22Rv1 (cell line): Measurements from ENCODE around the gene CCL25.
A peak's percentile ranks its signal among the peaks of the same experiment; 100 is the strongest.

Experiments
- H3K27ac ChIP-seq: fragments of 450-650 bp; 2 replicates; pipeline ENCODE4 v1.5.1; 2017
- CTCF ChIP-seq: fragments of 450-650 bp; IDR thresholded peaks from 2 replicates; pipeline ENCODE4 v1.5.1; 2017; ENCODE audit warnings: mild to moderate bottlenecking
- ZFX ChIP-seq: fragments of 450-650 bp; IDR thresholded peaks from 2 replicates; pipeline ENCODE4 v1.6.1; 2017; ENCODE audit warnings: antibody characterized with exemption, borderline replicate concordance

Gene CCL25

GRCh38 chr19:8088752-8089663 is 36.4 kb downstream of the CCL25 start:
- no peak overlapping the region for H3K27ac ChIP-seq
- TF ChIP-seq ZFX, result no peak
- no peak for TF ChIP-seq CTCF

GRCh38 chr19:8089664-8090601 is 37.4 kb downstream of the CCL25 start:
- TF ChIP-seq CTCF, result no peak
- no peak for TF ChIP-seq ZFX
- no peak overlapping the region for H3K27ac ChIP-seq

- TF ChIP-seq ZFX, result no peak
- TF ChIP-seq CTCF, result no peak
- no peak overlapping the region for H3K27ac ChIP-seq
These were observed 38.4 kb downstream of the CCL25 start for GRCh38 chr19:8090950-8091349.

- no peak for TF ChIP-seq ZFX
- TF ChIP-seq CTCF, result no peak
- H3K27ac ChIP-seq, result no peak overlapping the region
These were observed 41.2 kb downstream of the CCL25 start for GRCh38 chr19:8093740-8094139.

- TF ChIP-seq CTCF (no peak), ZFX (no peak)
- no peak overlapping the region for H3K27ac ChIP-seq
These were observed 41.8 kb downstream of the CCL25 start for GRCh38 chr19:8094336-8094735.

GRCh38 chr19:8095354-8095886 is 42.9 kb downstream of the CCL25 start:
- no peak for TF ChIP-seq ZFX
- TF ChIP-seq CTCF, result no peak
- no peak overlapping the region for H3K27ac ChIP-seq

- H3K27ac ChIP-seq, result no peak overlapping the region
- TF ChIP-seq ZFX (no peak), CTCF (peak; percentile 45)
These were observed 43.5 kb downstream of the CCL25 start for GRCh38 chr19:8096071-8096470.
